NCI-H748 (cell line): Measurements from ENCODE around the gene DCTPP1.
A peak's percentile ranks its signal among the peaks of the same experiment; 100 is the strongest.

Experiments used
- DNase-seq: peaks from one replicate; lab custom pipeline; 2025; ENCODE audit not compliant: unreplicated experiment; lab: John Stamatoyannopoulos, UW

The DCTPP1 gene

GRCh38 chr16:30382111-30382881 lies 47.5 kb downstream of the DCTPP1 start, which contains the start of gene SEPTIN1:
Gene SEPTIN1 (minus strand): TSS chr16:30382561. CDS start chr16:30382542, 19 bp downstream.
- DNase-seq = no peak

DNA sequence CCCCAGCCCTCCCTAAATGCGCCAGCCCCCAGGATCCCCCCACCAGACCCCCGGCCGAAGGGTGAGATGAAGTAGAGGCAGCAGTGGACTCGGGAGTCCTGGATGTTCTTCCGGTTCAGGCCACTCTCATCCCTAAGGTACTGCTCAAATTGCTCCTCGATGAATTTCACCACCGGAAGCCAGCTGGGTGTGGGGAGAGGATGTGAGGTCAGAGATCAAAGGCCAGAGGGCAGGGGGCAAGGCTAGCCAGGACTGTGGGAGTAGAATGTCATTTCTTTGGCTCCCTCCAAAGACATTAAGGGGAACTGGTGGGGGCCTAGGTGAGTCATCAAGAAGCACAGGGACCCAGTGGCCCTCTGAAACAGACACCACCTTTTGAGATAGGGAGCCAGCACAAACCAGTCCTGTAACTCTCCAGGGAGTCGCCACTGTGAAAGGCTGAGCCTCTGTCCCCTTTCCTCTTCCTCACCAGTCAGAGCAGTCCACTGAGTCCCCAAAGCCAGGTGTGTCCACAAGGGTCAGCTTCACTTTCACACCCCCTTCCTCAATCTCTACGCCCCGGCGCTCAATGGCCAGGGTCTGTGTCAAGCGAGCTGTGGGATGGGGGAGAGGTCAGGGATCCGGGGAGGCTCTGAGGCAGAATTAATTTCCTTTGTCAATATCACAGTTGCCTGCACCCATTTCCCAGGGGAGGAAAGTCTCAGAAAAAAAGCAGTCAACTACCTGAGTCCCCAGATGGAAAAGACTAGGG lies 48.4 kb downstream of the DCTPP1 start:
- no peak for DNase-seq

DNA sequence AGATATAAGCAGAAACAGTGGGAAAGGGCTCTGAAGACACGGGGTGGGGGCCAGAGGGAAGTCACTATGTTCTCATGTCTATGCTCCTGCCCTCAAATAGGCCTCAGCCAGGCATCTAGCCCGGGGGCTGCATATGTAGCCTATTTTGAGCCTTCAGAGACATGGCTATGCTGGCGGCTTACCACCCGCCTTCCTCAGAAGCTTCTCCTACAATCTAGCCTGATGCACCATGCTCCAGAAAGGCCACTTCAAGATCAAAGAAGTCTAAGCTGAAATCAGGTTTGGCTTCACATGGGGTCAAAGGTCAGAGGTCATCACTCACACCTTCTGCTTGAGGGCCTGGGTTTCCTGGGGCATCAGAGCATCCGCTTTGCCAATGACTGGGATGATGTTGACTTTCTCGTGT lies 49.0 kb downstream of the DCTPP1 start:
- no peak for DNase-seq

GRCh38 chr16:30380072-30380802 lies 49.6 kb downstream of the DCTPP1 start:
- DNase-seq = no peak

DNA sequence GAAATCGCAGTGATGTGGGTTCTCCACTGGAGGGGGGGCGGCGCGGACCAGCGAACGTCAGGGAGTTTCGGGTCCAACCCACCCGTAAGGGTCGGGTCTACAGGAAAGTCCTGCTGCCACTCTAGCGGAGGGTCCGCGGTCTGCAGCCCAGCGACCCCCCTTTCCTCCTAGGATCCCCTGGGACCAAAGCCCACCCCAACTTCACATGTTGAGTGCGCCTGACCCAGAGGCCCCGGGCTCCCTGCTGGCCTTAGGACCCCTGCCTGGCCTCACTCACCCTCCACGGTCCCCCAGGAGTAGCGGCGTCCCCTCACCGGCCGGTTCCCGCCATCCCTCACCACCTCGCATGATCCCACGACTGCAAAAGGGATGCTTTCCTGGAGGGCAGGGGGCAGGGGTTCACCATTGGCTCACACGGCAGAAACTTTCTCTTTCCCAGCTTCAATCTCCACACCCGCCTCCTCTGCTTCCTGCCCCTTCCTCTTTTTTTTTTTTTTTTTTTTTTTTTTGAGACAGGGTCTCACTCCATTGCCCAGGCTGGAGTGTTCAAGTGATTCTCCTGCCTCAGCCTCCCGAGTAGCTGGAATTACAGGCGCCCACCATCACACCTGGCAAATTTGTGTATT lies 50.6 kb downstream of the DCTPP1 start:
- DNase-seq = no peak

- peak; percentile 96 for DNase-seq
These were observed 51.3 kb downstream of the DCTPP1 start for GRCh38 chr16:30378236-30379157.

DNA sequence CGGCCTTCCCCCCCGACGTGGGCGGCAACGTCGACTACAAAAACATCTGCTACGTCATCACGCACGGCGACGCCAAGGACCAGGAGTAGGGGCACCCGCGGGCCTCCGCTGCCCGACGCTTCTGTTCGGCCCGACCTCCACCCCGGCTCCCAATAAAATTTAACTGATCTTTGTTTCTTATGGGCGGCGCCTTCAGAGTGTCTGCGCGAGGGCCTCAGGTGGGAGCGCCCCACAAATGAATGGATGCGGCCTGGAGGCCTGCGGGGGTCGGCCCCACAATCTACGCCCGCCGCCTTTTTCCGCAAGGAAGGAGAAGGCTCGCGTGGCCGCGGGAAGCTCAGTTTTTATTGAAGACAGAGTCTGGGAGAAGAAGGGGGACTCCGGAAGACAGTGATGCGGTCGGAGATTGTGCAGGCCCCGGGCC lies 52.0 kb downstream of the DCTPP1 start:
- peak; percentile 88 for DNase-seq

GRCh38 chr16:30377050-30377811 lies 52.6 kb downstream of the DCTPP1 start:
- no peak for DNase-seq

- no peak for DNase-seq
These were observed 53.3 kb downstream of the DCTPP1 start for GRCh38 chr16:30376461-30376902.

DNA sequence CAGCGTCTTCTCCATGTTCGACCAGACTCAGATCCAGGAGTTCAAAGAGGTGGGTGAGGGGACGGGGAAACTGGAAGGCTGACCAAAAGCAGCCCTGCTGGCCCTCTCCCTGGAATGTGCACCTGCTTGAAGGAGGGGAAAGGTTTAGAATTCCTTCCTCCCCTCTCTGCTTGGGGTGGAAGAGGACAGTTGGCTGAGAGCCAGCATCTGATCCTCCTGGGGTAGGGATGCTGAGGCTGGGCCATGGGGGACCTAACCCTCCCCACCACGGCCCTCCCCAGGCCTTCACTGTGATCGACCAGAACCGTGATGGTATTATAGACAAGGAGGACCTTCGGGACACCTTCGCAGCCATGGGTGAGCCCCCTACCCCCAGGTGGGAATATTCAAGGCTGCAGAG lies 54.0 kb downstream of the DCTPP1 start:
- DNase-seq = no peak

- DNase-seq = no peak
These were observed 55.3 kb downstream of the DCTPP1 start, which contains the start of gene MYL11 for GRCh38 chr16:30374538-30374937. Gene MYL11 (plus strand): TSS chr16:30374802. CDS start chr16:30374858, 56 bp downstream.
